ENCODE results near the gene PERCC1. TPM values are rescaled to one million over a fixed set of nuclear protein-coding genes. Genes with fewer than 3 reads are reported as not detected.

PERCC1 gene
- total RNA-seq, 4 donors from 2014 or later, result 1.3 TPM; not detected in 3

DNA sequence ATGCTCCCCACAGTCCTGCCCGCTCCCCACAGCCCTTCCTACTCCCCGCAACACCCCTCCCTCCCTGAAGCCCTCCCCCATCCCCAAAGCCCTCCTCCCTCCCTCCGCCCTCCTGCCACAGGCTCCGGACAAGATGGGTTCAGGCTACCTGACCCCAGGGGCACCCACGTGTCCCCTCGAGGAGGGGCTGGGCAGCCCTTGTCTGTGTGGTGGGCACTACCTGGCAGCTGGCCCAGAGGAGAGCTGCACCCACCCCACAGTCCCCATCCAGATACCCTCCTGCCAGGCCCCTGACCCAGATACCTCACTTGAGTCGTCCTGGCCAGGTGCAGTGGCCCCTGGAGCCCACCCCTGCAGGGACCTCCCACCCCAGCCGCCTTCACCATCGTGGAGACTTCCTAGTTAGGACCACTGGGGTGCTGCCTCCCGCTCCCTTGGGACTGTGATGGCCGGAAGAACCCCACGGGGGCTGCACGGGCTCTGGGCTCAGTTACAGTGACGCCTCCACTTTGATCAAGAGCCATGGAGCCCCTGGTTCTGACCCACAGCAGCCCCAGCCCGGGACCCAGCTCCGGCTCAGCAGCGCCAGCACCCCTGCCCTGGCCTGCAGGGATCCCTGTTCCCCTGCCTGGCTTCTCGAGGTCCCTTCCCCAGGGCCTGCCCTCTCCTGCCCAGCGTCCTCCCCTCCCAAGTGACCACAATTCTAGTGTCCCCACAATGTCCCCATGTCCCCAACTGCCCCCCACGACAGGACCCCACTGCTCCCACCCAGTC lies 806 bp downstream of the PERCC1 start:
- Histone ChIP-seq H3K27me3 (no peaks in the 10 kb centered on the region), H3K27ac (no peak overlapping the region), H3K9me3 (no peaks in the 10 kb centered on the region), H3K4me3 (no peak overlapping the region), H3K4me1 (peaks cover 11% of the 10 kb centered on the region), H3K36me3 (no peaks in the 10 kb centered on the region)
- 74% methylated on average over 9 of the region's 20 CpGs for WGBS
- no peak for DNase-seq (ENCODE audit: low spot score in 2 of 2)
- TF ChIP-seq CTCF (IDR thresholded peaks at IDR 0.05) (no peak), POLR2A (IDR thresholded peaks at IDR 0.05) (no peak), POLR2AphosphoS5 (IDR thresholded peaks at IDR 0.05) (no peak), EP300 (IDR thresholded peaks at IDR 0.05) (no peak)

GRCh38 chr16:1432388-1433262 lies 1.7 kb downstream of the PERCC1 start:
- H3K4me3 ChIP-seq, result no peak overlapping the region
- WGBS, result 87% methylated on average over 34 of the region's 63 CpGs
- no peak for DNase-seq (ENCODE audit: low spot score in 2 of 2)
- no peaks in the 10 kb centered on the region for H3K27me3 ChIP-seq
- no peaks in the 10 kb centered on the region for H3K36me3 ChIP-seq
- no peak for TF ChIP-seq POLR2A (IDR thresholded peaks at IDR 0.05)
- no peak for TF ChIP-seq POLR2AphosphoS5 (IDR thresholded peaks at IDR 0.05)
- TF ChIP-seq CTCF (IDR thresholded peaks at IDR 0.05), result no peak
- no peak for TF ChIP-seq EP300 (IDR thresholded peaks at IDR 0.05)
- peaks cover 11% of the 10 kb centered on the region for H3K4me1 ChIP-seq
- no peak overlapping the region for H3K27ac ChIP-seq
- H3K9me3 ChIP-seq, result no peaks in the 10 kb centered on the region

GRCh38 chr16:1433263-1433560 lies 2.3 kb downstream of the PERCC1 start:
- no peaks in the 10 kb centered on the region for H3K27me3 ChIP-seq
- no peak for DNase-seq (ENCODE audit: low spot score in 2 of 2)
- no peak overlapping the region for H3K27ac ChIP-seq
- WGBS, result no CpG with 5 or more reads among the region's 14 CpGs
- no peak overlapping the region for H3K4me3 ChIP-seq
- peaks cover 8% of the 10 kb centered on the region for H3K4me1 ChIP-seq
- TF ChIP-seq POLR2A (IDR thresholded peaks at IDR 0.05) (no peak), EP300 (IDR thresholded peaks at IDR 0.05) (no peak), CTCF (IDR thresholded peaks at IDR 0.05) (no peak), POLR2AphosphoS5 (IDR thresholded peaks at IDR 0.05) (no peak)
- H3K36me3 ChIP-seq, result no peaks in the 10 kb centered on the region
- H3K9me3 ChIP-seq, result no peaks in the 10 kb centered on the region

- Histone ChIP-seq H3K9me3 (no peaks in the 10 kb centered on the region), H3K27ac (no peak overlapping the region), H3K4me1 (peaks cover 3% of the 10 kb centered on the region), H3K27me3 (no peaks in the 10 kb centered on the region), H3K36me3 (no peaks in the 10 kb centered on the region), H3K4me3 (no peak overlapping the region)
- TF ChIP-seq EP300 (IDR thresholded peaks at IDR 0.05) (no peak), POLR2AphosphoS5 (IDR thresholded peaks at IDR 0.05) (no peak), CTCF (IDR thresholded peaks at IDR 0.05) (no peak), POLR2A (IDR thresholded peaks at IDR 0.05) (no peak)
- 57% methylated on average over 6 of the region's 22 CpGs for WGBS
- DNase-seq (ENCODE audit: low spot score in 2 of 2), result no peak
These were observed 2.9 kb downstream of the PERCC1 start for GRCh38 chr16:1433756-1434155.

Data from suprapubic skin (tissue), 4 donors.